Right lobe of liver (tissue), 4 donors: ENCODE measurements around the gene SORL1.

Experiments
- POLR2A ChIP-seq: fragments of 450-650 bp; IDR thresholded peaks from one replicate; pipeline ENCODE4 v1.6.1; 2017; ENCODE audit warnings: antibody characterized with exemption, mild to moderate bottlenecking
- TF ChIP-seq, protein P1 (sequence below), 4 donors: fragments of 200-600 bp in 3 of 4; fragments of 450-650 bp in 1 of 4; IDR thresholded peaks; one replicate each; pipeline versions ENCODE4 v1.5.1 to v1.8.0; 2016 to 2022; ENCODE audit warnings: antibody characterized with exemption in 4 of 4, mild to moderate bottlenecking in 2 of 4
- donor health status: DM: no; HTN: no; CAD: no.
- donor health status: DM: no; HTN: no; CAD: no.
- donor health status: DM: no; HTN: yes; CAD: no.

DNA sequence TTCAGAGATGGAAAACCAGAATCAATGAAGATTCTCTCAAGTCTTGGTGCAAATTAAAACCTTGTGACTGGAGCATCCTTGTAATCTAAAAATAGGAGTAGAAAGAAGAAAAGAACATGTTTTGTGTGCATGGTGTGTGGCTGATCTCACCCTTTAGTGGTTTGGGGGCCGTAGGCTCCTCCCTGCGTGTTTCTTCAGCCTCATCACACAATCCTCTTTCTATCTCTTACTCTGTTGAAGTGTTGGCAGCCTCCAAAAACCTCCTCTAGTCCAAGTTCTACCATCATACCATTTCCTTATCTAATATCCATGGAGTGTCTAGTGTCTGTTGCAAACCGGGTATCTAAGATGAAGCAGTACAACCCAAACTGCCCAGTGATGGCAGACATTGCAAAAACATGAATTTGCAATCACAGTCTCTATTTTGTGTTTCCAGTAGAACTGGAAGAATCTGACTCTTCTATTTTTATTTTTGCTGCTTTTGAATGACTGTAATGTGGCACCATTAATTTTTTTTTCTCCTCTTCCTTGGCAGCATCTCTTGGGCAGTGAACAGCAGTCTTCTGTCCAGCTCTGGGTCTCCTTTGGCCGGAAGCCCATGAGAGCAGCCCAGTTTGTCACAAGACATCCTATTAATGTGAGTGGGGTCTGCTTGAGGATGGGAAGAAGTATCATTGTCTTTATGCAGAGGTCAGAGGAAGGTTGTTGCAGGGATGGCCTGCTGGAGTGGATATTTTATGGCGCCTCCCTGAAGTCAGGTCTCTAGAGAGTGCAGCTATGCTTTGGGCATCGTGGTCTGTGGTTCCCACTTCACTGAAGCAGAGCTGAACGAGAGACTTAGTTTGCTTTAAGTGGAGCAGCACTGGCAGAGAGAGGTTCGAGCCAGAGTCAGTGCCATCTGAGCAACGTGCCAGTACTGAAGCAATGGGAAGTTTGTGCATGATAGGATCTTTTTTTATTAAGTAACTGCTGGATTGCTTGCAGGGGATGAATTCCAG lies 60.7 kb downstream of the SORL1 start:
- TF ChIP-seq, protein P1, sequence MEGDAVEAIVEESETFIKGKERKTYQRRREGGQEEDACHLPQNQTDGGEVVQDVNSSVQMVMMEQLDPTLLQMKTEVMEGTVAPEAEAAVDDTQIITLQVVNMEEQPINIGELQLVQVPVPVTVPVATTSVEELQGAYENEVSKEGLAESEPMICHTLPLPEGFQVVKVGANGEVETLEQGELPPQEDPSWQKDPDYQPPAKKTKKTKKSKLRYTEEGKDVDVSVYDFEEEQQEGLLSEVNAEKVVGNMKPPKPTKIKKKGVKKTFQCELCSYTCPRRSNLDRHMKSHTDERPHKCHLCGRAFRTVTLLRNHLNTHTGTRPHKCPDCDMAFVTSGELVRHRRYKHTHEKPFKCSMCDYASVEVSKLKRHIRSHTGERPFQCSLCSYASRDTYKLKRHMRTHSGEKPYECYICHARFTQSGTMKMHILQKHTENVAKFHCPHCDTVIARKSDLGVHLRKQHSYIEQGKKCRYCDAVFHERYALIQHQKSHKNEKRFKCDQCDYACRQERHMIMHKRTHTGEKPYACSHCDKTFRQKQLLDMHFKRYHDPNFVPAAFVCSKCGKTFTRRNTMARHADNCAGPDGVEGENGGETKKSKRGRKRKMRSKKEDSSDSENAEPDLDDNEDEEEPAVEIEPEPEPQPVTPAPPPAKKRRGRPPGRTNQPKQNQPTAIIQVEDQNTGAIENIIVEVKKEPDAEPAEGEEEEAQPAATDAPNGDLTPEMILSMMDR (IDR thresholded peaks at IDR 0.05): no peak
- no peak for TF ChIP-seq POLR2A
